HG03378 (cell line): ENCODE data around the gene AUNIP.

Source experiments
- ATAC-seq: cut with Tn5 transposase; IDR thresholded peaks from one replicate; pipeline ENCODE4 v1.9.1; 2021; ENCODE audit warnings: mild to moderate bottlenecking, moderate library complexity; ENCODE audit not compliant: unreplicated experiment

Gene AUNIP, protein sequence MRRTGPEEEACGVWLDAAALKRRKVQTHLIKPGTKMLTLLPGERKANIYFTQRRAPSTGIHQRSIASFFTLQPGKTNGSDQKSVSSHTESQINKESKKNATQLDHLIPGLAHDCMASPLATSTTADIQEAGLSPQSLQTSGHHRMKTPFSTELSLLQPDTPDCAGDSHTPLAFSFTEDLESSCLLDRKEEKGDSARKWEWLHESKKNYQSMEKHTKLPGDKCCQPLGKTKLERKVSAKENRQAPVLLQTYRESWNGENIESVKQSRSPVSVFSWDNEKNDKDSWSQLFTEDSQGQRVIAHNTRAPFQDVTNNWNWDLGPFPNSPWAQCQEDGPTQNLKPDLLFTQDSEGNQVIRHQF

DNA sequence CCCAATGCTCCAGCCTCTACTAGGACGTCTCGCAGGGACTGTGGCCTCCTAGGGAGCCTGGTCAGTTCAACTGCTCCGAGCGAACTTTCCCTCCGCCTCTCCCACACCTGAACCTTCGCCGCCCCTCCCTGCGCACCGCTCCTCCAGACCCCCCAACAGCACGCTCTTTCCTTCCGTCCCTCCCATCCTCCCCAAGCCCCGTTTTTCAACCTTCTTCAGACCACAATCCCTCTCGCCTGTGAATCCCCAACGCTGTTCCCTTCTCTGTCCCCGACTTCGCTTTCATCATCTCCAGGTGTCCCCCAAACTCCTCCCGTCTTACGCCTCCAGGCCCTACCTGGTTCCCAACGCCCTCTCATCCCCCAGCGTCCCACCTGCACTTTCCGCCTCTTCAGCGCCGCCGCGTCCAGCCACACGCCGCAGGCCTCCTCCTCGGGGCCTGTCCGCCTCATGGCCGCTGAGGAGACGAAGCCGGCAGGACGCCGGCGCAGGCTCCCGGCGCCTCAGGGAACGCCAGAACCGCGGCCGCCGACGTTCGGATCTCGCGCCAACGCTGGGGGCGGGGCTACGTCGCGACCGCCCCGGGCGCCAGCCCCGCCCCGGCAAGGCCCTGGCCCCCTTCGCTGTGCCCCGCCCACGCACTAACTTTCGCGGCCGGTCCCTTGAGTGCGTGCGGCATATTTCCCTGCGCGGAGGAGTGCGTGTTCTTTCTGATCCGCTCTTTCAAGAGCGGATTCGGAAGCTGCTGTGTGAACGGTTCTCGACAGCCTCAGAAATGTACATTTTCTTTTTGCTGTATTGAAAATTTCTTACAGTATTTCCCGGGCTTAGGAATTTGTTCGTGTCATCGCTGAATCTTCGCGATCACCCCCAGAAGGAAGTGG lies at the start of gene AUNIP:
AUNIP (minus strand) TSS at position 552 of the 884 bp plus-strand sequence; CDS start at position 452, 100 bp downstream.
- ATAC-seq: peak; percentile 53

DNA sequence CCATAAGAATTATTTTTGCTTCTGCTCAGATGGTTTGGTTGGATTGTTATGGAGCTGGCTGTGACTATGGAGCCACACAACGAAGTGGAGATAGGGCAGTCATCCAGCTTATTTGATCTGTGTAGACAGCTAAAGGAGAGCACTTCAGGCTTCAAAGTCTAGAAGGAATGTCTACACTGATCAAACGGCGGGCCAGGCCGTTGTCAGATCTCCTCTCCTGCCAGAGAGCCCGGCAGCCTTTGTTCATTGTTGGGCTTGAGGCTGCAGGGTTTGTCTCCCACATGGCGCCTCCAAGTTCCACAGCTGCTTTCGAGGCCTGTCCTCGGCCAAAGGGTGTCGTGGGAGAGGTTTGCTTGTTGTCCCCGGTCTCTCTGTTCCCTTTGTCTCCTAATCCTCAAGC lies 49.8 kb upstream of the AUNIP start:
- no peak for ATAC-seq

DNA sequence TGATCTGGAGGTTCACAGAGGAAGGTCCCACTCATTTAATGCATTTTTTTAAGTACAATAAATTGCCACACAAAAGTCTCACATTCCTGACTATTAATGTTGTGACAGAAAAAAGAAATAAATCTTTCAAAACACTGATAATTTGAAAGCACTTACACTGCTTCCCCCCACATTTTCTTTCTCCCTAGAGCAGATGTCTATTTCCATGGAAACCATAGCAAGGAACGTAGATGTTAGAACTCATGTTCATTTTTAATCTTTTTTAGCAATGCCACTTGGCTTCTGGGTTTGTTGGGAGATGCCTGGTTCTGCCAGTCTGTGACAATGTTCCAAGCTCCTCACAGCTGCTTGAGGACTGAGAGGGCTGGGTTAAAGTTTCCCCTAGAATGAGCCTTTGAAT lies 48.9 kb upstream of the AUNIP start:
- no peak for ATAC-seq

DNA sequence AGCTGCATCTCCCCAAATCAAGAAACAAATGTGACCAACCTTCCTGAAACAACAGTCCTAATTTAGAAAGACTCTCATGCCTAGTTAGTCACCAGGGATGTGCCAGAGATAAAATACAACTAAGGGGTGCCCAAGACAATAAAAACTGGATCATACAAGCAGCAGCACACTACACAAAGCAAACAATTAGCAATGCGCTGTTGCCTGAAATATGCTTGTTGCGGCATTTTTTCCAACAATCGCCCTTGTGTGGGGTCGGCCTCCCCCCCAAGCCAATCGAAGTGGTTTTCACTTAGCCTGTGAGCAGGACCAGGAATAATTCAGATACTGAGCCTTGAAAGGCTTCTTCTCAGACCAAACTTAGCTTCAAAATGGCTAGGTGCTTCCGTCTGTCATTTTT lies 48.3 kb upstream of the AUNIP start:
- ATAC-seq: no peak

DNA sequence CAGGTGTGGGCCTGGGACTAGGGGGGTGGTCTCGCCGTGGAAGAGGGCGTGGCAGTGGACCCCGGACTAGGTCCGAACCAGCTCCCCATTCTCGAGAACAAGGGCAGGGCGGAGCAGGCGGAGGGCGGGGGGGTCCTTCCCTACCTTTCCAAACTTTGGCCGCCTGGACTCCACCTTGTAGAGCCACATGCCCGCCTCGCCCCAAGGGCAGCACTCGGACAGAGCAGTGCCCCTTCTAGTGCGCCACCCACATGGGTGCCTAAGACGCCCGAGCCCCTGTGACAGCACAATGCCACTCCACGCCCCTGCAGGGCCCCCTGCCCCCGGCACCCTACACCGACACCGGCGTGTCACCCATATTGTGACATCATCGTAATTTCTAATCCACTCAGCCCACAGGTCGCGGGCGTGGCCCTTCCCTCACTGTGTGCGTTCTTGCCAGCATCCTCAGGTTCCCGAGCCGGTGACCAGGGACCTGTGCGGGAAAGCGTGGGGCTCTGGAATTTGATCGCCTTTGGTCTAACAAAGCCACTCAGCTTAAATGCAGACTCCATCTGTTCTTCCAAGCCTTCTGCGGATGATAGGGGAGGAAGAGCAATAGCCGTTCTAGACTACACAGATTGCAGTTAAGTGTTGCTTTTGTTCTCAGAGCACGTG lies 47.5 kb upstream of the AUNIP start:
- ATAC-seq: no peak

DNA sequence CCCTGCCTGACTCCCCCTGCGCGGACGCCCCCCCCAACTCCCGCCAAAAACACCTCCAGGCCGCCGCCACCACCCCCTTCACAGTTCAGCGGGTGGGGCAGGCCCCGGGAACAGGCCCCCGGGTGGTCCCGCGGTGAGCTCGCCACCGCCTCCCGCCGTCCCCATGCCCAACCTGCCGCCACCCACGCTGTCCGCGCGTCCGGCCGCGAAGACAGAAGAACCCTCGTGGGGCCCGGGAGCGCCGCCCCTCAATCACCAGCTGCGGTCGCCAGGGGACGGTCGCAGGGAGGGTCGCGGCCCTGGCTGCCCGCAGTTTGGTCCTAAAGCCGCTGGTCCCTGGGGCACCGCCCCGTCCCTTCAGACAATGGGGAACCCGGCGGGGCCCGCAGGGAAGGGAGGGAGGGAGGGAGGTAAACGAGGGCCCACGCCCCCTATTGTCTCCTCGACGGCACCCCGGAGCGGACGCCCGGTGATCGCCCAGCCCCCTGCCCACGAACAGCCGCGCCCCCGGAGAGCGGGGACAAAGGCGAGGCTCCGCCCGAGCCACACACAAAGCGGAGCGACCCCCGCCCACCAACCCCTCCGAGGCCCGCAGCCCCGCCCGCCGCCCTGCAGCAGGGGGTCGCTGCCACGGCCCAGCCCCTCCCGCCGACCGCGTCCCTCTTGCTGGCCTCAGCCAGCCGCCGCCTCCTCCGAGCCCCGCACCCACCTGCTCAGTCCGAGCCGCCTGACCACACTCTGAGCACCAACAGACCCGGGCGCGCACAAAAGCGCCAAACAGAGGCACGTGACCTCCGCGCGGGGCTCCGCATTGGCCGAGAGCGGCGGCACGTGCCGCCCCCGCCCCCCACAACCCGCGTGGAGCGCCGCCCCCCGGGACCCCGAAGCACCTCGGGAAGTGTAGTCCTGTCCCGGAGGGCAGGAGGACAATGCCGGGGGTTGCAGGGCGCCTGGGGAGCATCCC lies 46.7 kb upstream of the AUNIP start, which contains the start of gene STMN1:
STMN1 (minus strand) TSS at position 740 of the 964 bp plus-strand sequence. CDS start 1,743 bp downstream, outside the sequence.
- peak; percentile 56 for ATAC-seq

DNA sequence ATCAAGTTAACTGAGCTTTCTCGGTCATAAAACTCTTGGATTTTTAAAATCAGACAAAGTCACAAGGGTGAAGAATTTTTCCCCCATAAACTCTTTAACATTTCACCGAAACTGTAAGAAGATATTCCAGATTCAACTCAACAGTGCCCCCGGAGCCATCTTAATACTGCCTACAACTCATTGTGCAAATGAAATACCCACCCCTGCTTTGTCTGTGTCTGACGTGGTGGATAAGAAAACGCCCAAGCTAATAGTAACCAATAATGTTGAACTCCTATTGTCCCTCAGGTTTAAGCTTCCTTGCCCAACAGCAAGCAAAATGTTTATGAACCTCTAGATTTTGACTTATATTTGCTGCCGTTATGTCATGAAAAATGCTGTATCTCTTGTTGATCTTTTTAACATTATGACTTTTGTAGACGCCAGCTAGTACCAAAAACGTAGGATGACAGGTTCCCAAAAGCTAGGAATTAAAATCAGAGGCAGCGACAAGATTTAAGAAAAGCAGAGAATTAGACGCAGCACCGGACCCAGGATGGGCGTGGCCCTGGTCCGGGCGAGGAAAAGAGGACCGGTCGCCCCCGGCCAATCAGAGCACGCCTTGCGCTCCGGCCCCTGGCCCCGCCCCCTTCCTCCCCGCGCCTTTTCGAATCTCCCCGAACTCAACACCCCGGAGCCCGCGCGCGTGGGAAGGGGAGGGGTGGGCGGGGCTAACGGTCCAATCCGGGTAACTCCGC lies 45.9 kb upstream of the AUNIP start:
- ATAC-seq: peak; percentile 42

DNA sequence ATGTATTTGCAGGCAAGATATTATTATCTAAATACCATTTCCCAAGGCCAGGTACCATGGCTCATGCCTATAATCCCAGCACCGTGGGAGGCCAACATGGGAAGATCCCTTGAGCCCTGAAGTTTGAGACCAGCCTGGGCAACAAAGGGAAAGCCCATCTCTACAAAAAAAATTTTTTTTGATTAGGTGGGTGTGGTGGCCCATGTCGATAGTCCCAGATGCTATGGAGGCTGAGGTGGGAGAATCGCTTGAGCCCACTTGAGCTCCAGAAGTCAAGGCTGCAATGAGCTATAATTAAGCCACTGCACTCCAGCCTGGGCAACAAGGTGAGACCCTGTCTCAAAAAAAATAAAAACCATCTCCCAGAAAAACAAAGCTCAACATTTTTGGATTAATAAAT lies 44.7 kb upstream of the AUNIP start:
- no peak for ATAC-seq

DNA sequence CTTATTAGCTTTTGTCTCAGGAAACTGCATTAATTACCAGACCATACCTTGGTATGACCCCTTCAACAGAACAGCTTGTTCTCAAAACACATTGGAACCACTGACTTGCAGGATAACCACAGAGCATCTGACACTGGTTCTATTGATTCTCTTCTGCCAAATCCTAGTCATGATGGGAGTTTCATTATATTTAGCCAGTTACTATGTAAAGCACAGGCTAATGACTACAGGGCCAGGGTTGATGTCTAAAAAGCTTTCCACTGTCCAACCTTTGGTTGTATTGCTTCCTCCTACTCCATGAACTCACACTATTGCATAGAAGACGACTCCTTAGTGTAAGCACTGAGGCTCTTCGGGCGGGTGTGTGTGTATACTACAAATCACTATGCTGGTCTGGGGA lies 43.2 kb upstream of the AUNIP start:
- ATAC-seq: no peak

DNA sequence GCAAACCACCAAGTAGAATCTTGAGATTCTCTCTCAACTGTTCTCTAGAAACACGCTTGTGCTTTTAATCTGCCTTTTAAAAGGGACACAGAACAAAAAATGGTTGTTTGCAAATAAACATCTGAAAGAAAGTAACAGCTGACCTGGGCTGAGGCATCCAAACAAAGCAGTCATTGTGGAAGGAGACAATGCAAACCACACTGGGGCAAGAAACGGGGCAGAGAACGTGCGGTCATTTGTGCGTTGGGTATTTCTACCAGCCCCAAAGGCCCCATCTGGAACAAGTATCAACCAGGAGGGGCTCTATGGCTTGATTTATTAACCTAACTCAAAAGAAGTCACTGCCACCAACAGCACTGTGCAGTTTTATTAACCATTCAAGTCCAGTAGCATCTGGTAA lies 41.0 kb upstream of the AUNIP start:
- no peak for ATAC-seq

DNA sequence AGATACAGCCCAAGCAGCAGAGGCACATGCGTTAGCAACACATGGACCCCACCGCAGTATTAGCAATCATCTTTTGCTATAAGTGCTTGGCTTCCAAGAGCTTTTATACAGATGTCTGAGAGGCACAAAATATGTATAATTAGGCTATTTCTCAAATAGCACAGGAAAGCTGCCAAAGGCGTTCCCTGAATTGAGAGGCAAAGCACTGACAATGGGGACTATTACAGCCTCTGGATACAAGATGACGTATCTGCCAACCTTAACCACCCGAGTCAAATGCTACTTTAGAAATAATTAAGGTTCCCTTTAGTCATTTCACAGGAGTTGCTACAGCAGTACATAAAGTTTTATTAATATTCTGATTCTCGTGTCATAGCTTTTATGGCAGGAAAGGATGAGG lies 40.5 kb upstream of the AUNIP start:
- no peak for ATAC-seq

DNA sequence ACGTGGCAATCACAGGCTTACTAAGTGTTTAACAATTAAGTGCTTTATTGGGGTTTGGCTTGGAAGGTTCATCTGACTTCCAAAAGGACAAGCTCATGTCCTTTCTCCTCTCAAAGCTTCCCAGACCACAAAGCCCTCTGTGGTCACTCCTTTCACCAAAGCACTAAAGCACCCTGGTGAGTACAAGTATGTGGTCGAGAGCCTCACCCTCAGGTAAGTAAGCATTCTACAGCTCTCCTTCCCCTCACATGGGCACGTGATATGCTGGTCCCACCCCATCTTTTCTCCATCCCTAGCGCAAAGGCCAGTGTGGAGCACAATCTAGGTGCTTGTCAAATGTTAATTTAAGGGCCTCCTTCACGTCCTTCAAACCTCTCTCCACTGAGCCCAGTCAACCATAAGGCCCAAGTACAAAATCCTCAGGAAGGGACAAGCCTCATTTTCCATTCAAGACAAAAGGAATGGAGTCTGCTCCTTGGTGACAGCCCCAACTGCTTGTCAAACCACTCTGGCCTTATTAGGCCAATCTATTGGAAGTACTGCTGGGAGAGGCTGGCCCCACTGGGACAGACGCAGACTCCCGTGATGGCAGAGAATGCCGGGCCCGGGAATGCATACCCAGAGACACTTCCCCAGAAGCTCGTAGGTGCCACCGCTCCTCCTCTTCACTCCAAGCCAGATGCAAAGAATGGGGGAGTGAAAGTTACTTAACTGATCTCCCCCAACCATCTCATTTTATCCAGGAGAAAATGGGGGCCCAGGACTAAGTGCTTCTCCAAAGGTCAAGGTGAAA lies 39.2 kb upstream of the AUNIP start:
- no peak for ATAC-seq

DNA sequence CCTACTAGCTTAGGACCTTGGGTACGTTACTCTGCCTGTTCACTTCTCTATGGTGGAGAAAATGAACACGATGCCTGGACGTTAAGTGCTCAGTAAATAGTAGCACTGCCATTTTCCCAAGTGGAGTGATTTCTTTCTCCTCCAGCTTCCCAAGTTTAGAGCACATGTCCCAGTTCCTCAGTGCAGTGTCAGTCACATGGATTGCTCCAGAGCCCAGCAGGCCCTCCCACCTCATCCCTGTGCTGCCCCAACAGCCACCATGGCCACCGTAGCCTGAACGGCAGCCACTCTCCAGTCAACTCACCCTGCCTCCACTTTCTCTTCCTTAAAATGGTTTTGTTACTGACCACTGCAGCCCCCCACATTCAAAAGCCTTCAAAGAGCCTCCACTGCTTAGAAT lies 38.5 kb upstream of the AUNIP start:
- no peak for ATAC-seq

DNA sequence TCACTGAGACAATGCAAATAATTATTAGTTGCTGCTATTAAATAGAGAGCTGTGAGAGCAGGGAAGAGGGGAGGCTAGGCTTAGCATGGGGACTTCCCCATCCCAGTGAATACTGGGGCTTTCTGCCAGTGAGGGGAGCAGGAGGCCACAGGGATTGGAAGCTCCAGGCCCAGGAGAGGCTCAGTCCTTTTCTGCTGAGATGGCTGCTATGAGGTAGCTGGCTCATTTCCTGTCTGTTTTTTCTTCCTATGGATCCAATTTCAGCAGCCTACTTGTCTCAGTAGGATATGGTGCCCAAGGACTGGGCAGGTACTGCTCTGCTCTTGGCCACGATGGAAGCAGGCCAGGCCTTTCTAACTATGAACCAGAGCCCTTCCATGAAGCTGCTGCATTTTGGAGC lies 37.0 kb upstream of the AUNIP start:
- no peak for ATAC-seq

DNA sequence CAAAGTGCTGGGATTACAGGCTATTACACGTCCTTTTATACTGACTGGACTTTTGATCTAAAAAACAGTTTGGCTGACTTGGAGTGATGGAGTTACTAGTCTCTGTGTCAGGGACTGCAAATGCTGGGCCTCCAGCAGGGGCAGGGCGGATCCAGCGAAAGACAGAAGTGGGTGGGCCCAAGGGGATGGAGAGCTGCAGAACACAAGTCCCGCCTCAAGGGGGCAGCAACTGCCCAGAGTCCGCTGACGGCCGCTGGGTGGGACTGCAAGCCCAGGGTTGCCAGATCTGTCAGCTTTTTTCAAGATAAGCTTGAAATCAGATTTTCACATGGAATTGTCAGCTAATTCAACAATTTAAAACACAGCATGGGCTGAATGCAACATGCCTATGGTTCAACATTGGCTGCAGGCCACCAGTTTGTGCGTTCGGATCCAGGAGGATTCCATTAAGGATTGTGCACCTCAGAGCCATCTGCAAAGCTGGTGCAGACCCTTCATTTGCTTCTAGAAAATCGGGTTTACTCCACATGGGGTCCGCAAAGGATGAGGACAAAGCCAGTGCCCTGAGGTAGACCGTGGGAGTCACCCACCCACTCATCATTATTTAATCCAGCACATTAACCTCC lies 36.2 kb upstream of the AUNIP start:
- peak; percentile 72 for ATAC-seq

DNA sequence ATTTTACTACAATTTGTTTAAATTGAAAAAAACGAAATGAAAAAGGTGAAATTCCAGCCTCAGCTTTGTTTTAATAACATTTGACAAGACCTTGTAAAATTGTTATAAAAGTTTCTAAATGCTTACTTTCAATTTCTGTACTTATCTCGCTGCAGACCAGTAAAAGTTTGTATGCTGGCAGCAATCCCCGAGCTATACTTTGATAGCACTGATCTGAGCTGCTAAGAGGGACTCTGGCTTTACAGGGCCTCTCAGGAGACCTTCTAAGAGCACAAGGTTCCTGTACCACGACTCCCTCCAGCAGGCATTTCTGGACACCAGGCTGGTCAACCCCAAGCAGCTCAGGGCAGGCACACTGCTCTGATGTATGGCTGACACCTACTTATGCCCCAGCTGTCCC lies 33.9 kb upstream of the AUNIP start:
- no peak for ATAC-seq

DNA sequence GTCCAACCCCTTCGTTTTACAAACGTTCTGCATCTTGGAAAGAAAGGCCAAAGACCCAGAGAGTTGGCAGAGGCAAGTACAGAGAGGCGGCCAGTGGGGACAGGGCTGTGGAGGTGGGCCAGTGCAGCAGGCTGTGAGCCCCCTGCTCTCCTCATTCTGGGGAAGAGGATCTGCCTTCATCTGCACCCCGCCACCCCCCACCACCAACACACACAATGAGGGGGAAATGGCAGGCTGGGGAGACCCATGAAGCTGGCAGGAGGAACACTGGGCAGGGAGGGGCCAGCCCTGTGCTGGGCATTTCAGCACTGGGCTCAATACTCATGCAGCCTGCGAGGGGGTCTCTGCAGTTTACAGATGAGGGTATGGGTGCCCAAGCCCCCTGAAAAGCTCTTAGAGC lies 32.3 kb upstream of the AUNIP start:
- no peak for ATAC-seq

DNA sequence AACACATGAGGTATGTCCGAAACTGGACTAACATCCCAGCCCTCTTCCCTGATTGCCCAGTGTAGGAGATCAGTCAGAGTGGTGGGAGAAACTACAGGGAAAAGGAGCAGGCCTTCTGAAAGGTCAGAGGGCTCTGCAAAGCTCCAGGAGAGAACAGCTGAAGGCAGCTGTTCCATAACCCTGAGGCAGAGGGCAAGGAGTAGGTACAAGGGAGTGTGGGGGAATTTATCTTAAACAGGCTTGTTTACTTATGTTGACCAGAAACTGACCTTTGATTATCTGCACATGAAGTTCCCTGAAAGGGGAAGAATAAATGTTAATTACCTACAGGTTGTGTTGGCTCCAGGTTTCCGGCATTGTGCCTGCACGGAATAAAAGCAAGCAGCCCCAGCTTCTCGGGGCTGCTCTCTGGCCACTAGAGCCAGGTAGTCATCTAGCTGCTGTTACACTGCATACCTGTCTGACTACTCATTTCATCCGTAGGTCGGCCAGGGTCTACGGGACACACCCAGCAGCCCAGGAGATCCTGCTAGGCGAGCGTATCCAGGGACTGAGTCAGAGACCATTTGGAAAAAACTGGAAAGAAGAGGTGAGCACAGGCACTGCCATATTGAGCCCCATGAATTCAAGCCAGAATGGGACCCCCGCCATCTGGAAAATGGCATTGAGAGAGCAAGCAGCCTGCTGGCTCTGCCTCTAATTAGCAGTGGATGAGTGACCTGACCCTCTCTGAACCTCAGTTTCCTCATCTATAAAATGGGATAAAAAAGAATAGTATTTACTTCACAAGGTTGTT lies 31.2 kb upstream of the AUNIP start:
- ATAC-seq: no peak
